SK-N-SH (cell line): ENCODE data around the gene HSD17B12. TPM values are rescaled to one million over a fixed set of nuclear protein-coding genes. Genes with fewer than 3 reads are reported as not detected.

Source experiments
- CTCF ChIA-PET: fragments of 300-600, 350-600 bp; formaldehyde crosslinking; extraction: SDS; loops from one replicate; lab custom pipeline; 2021; lab: Yijun Ruan, JAX
- POLR2A ChIA-PET: fragments of 350-600 bp; sonication (Branson Sonifier 250); formaldehyde crosslinking; extraction: SDS; loops from one replicate; lab custom pipeline; 2020; ENCODE audit warnings: antibody characterized with exemption, inconsistent platforms; lab: Yijun Ruan, JAX
- DNase-seq: peaks from one replicate; pipeline ENCODE4 v3.0.0; 2012
- H2AFZ ChIP-seq: fragments of 200-600 bp; sonication (generic); 2 replicates; pipeline ENCODE4 v1.8.1; 2016; ENCODE audit warnings: antibody characterized with exemption, mild to moderate bottlenecking, low read depth
- H3F3A ChIP-seq: fragments of 200-600 bp; sonication (generic); replicated peaks from 2 replicates; pipeline ENCODE3; 2016; ENCODE audit warnings: antibody characterized with exemption, mild to moderate bottlenecking; ENCODE audit not compliant: insufficient read depth
- H3K27ac ChIP-seq, 2 experiments: fragments of 200-500 bp in 1 of 2; fragments of 200-600 bp in 1 of 2; sonication (Bioruptor generic) in 1 of 2; sonication (generic), shearing (Covaris generic) in 1 of 2; 2 replicates each; pipeline versions ENCODE4 v1.5.1 to v1.6.1; 2014 to 2016; ENCODE audit warnings: low read depth in 2 of 2, inconsistent platforms in 1 of 2, low read length in 1 of 2, mild to moderate bottlenecking in 1 of 2, mixed read lengths in 1 of 2
- H3K27me3 ChIP-seq: fragments of 200-600 bp; sonication (generic), shearing (Covaris generic); 2 replicates; pipeline ENCODE4 v1.6.1; 2016; ENCODE audit warnings: mixed run types; ENCODE audit not compliant: insufficient read depth
- H3K36me3 ChIP-seq, 2 experiments: fragments of 200-500 bp in 1 of 2; fragments of 200-600 bp in 1 of 2; sonication (Bioruptor generic) in 1 of 2; sonication (generic) in 1 of 2; replicated peaks in 1 of 2; 2 replicates each; pipeline versions ENCODE3 to v1.5.1; 2014 to 2016; ENCODE audit warnings: low read length in 1 of 2, mild to moderate bottlenecking in 1 of 2; ENCODE audit not compliant: insufficient read depth in 2 of 2, control insufficient read depth in 1 of 2
- H3K4me1 ChIP-seq, 2 experiments: fragments of 200-500 bp in 1 of 2; fragments of 200-600 bp in 1 of 2; sonication (Bioruptor generic) in 1 of 2; sonication (generic), shearing (Covaris generic) in 1 of 2; 2 replicates each; pipeline versions ENCODE4 v1.5.1 to v1.6.1; 2014 to 2016; ENCODE audit warnings: low read depth in 1 of 2, low read length in 1 of 2, mixed run types in 1 of 2; ENCODE audit not compliant: insufficient read depth in 2 of 2, control insufficient read depth in 1 of 2
- H3K4me2 ChIP-seq: fragments of 200-600 bp; sonication (generic), shearing (Covaris generic); 2 replicates; pipeline ENCODE4 v1.6.1; 2017; ENCODE audit warnings: mixed run types
- H3K4me3 ChIP-seq, 2 experiments: fragments of 200-500 bp in 1 of 2; fragments of 200-600 bp in 1 of 2; sonication (Bioruptor generic) in 1 of 2; sonication (generic), shearing (Covaris generic) in 1 of 2; 2 replicates each; pipeline versions ENCODE4 v1.5.1 to v1.8.1; 2014 to 2016; ENCODE audit warnings: low read depth in 2 of 2, inconsistent platforms in 1 of 2, low read length in 1 of 2, mild to moderate bottlenecking in 1 of 2, mixed read lengths in 1 of 2, moderate library complexity in 1 of 2
- H3K79me2 ChIP-seq: fragments of 200-600 bp; sonication (generic); 2 replicates; pipeline ENCODE4 v1.8.1; 2017; ENCODE audit warnings: mild to moderate bottlenecking; ENCODE audit not compliant: insufficient read depth
- H3K9ac ChIP-seq: fragments of 200-600 bp; sonication (generic); 2 replicates; pipeline ENCODE4 v1.6.1; 2017; ENCODE audit warnings: mixed run types
- H3K9me2 ChIP-seq: fragments of 200-600 bp; sonication (generic); 2 replicates; pipeline ENCODE4 v1.6.1; 2017; ENCODE audit warnings: mixed run types
- H3K9me3 ChIP-seq: fragments of 200-600 bp; sonication (generic); 2 replicates; pipeline ENCODE4 v1.6.1; 2017; ENCODE audit warnings: mixed run types, mild to moderate bottlenecking, moderate library complexity
- H4K20me1 ChIP-seq: fragments of 200-600 bp; sonication (generic); 2 replicates; pipeline ENCODE4 v1.6.1; 2017; ENCODE audit warnings: mild to moderate bottlenecking, mixed run types; ENCODE audit not compliant: insufficient read depth
- ELF1 ChIP-seq: IDR thresholded peaks from 2 replicates; pipeline ENCODE4 v1.4.0; 2012
- EZH2phosphoT487 ChIP-seq: fragments of 200-600 bp; sonication (generic); IDR thresholded peaks from 2 replicates; pipeline ENCODE4 v1.6.1; 2017; ENCODE audit warnings: low read depth, mixed run types, mild to moderate bottlenecking, antibody characterized with exemption, moderate library complexity, borderline replicate concordance
- FOXJ3 ChIP-seq: sonication (generic); formaldehyde crosslinking; IDR thresholded peaks from 2 replicates; pipeline ENCODE4 v1.5.1; 2020; ENCODE audit warnings: mild to moderate bottlenecking, missing genetic modification reagents
- GABPA ChIP-seq: IDR thresholded peaks from 2 replicates; pipeline ENCODE4 v1.4.0; 2012; ENCODE audit warnings: low read depth, mild to moderate bottlenecking
- MEF2A ChIP-seq: IDR thresholded peaks from 2 replicates; pipeline ENCODE4 v1.4.0; 2012; ENCODE audit warnings: low read depth, borderline replicate concordance
- POLR2AphosphoS5 ChIP-seq: IDR thresholded peaks from 2 replicates; pipeline ENCODE4 v1.6.1; 2012; ENCODE audit warnings: low read depth, low read length
- RCOR1 ChIP-seq: fragments of 150-350 bp; IDR thresholded peaks from 2 replicates; pipeline ENCODE4 v1.6.1; 2017; ENCODE audit warnings: antibody characterized with exemption, low read length
- SIN3A ChIP-seq: IDR thresholded peaks from 2 replicates; pipeline ENCODE4 v1.6.1; 2012; ENCODE audit warnings: low read depth, mild to moderate bottlenecking, low read length, moderate library complexity, borderline replicate concordance
- USF2 ChIP-seq: fragments of 150-350 bp; IDR thresholded peaks from 2 replicates; pipeline ENCODE4 v1.6.1; 2017; ENCODE audit warnings: antibody characterized with exemption, low read length, low read depth, borderline replicate concordance
- ZBTB33 ChIP-seq: IDR thresholded peaks from 2 replicates; pipeline ENCODE4 v1.4.0; 2012; ENCODE audit warnings: low read depth, borderline replicate concordance
- WGBS: methylation state at CpG from one replicate; pipeline ENCODE4 v1.1.6; 2017; ENCODE audit warnings: low lambda C conversion rate; 5-methylcytosine and 5-hydroxymethylcytosine counted together
- polyA plus RNA-seq, 3 experiments: library from polyadenylated mRNA; depleted of rRNA; stranded (reverse); fragments of >200 nt; gene quantifications; 2 replicates each; pipeline ENCODE4 v1.2.3, GENCODE V29; 2012
- TF ChIP-seq, protein P1 (sequence below): IDR thresholded peaks from 2 replicates; pipeline ENCODE4 v1.4.0; 2012; ENCODE audit warnings: low read depth, borderline replicate concordance
- TF ChIP-seq, protein P2 (sequence below): IDR thresholded peaks from 2 replicates; pipeline ENCODE4; 2012

The HSD17B12 gene
- polyA plus RNA-seq, 1 of the 3 experiments (the other 2 are of a cell fraction) = 19.7 TPM

- H4K20me1 ChIP-seq = no peaks in the 10 kb centered on the region
- no peak overlapping the region for H3K27ac ChIP-seq
- H3K9ac ChIP-seq = no peak overlapping the region
- no peaks in the 10 kb centered on the region for H3K27me3 ChIP-seq
- H3K9me2 ChIP-seq = no peaks in the 10 kb centered on the region
- H3K4me1 ChIP-seq = peaks cover 0 to 2% of the 10 kb centered on the region in 2 experiments; a peak in 2 of 4 replicates
- H3K4me3 ChIP-seq = no peak overlapping the region
- no peak overlapping the region for H2AFZ ChIP-seq
- no peak for DNase-seq
- H3K79me2 ChIP-seq = no peaks in the 10 kb centered on the region
- ChIA-PET POLR2A (no interaction called here), CTCF (no interaction called here)
- H3F3A ChIP-seq = no peaks in the 10 kb centered on the region
- no peak for TF ChIP-seq USF2
- TF ChIP-seq, protein P1, sequence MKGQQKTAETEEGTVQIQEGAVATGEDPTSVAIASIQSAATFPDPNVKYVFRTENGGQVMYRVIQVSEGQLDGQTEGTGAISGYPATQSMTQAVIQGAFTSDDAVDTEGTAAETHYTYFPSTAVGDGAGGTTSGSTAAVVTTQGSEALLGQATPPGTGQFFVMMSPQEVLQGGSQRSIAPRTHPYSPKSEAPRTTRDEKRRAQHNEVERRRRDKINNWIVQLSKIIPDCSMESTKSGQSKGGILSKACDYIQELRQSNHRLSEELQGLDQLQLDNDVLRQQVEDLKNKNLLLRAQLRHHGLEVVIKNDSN = peak; percentile 55; the same call in 1 of the 2 replicates
- no peak for TF ChIP-seq ZBTB33
- TF ChIP-seq RCOR1 = no peak
- no peak overlapping the region for H3K4me2 ChIP-seq
- no peaks in the 10 kb centered on the region for H3K9me3 ChIP-seq
- H3K36me3 ChIP-seq = no peaks in the 10 kb centered on the region
- WGBS = 38% methylated on average over 3 of the region's 3 CpGs
Measured at GRCh38 chr11:43756575-43756974, 76.0 kb downstream of the HSD17B12 start.

- Histone ChIP-seq H3K27me3 (no peaks in the 10 kb centered on the region), H3K4me3 (no peak overlapping the region), H3K27ac (no peak overlapping the region), H3K9me3 (no peaks in the 10 kb centered on the region), H4K20me1 (no peaks in the 10 kb centered on the region), H2AFZ (no peak overlapping the region), H3K4me2 (no peak overlapping the region), H3K9ac (no peak overlapping the region), H3K4me1 (peaks cover 0 to 2% of the 10 kb centered on the region in 2 experiments; a peak in 2 of 4 replicates), H3K36me3 (no peaks in the 10 kb centered on the region), H3K9me2 (no peaks in the 10 kb centered on the region), H3F3A (no peaks in the 10 kb centered on the region), H3K79me2 (no peaks in the 10 kb centered on the region)
- TF ChIP-seq ELF1 (no peak), SIN3A (no peak), GABPA (no peak), EZH2phosphoT487 (no peak), MEF2A (no peak), FOXJ3 (no peak), USF2 (no peak), POLR2AphosphoS5 (no peak)
- TF ChIP-seq, protein P2, sequence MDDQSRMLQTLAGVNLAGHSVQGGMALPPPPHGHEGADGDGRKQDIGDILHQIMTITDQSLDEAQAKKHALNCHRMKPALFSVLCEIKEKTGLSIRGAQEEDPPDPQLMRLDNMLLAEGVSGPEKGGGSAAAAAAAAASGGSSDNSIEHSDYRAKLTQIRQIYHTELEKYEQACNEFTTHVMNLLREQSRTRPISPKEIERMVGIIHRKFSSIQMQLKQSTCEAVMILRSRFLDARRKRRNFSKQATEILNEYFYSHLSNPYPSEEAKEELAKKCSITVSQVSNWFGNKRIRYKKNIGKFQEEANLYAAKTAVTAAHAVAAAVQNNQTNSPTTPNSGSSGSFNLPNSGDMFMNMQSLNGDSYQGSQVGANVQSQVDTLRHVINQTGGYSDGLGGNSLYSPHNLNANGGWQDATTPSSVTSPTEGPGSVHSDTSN = no peak
- WGBS = 31% methylated on average over 4 of the region's 4 CpGs
- ChIA-PET POLR2A (no interaction called here), CTCF (no interaction called here)
- DNase-seq = no peak
Measured at GRCh38 chr11:43758927-43759326, 78.4 kb downstream of the HSD17B12 start.
